HepG2 (cell line): ENCODE measurements around the gene HDAC4.

Source experiments
- CTCF ChIP-seq: sonication (generic); formaldehyde crosslinking; IDR thresholded peaks from 2 replicates; pipeline ENCODE4 v1.5.0; 2020; ENCODE audit warnings: mild to moderate bottlenecking, missing genetic modification reagents, moderate library complexity
- EP300 ChIP-seq, 3 experiments: sonication (generic) in 1 of 3; formaldehyde crosslinking in 1 of 3; IDR thresholded peaks; 2 replicates each; pipeline versions ENCODE4 v1.5.1 to v1.6.1; 2011 to 2020; ENCODE audit warnings: low read depth in 2 of 3, low read length in 2 of 3, borderline replicate concordance in 1 of 3, improper control_type of control experiment in 1 of 3, mild to moderate bottlenecking in 1 of 3, missing genetic modification reagents in 1 of 3, moderate library complexity in 1 of 3
- PITX1 ChIP-seq: sonication (generic); formaldehyde crosslinking; IDR thresholded peaks from 2 replicates; pipeline ENCODE4 v1.5.1; 2020; ENCODE audit warnings: mild to moderate bottlenecking, missing genetic modification reagents
- POLR2A ChIP-seq, 2 experiments: IDR thresholded peaks; 2 replicates each; pipeline ENCODE4 v1.6.1; 2011; ENCODE audit warnings: low read depth in 2 of 2, low read length in 2 of 2, mild to moderate bottlenecking in 1 of 2, moderate library complexity in 1 of 2; ENCODE audit not compliant: insufficient read depth in 1 of 2
- SNAPC5 ChIP-seq: sonication (generic); formaldehyde crosslinking; IDR thresholded peaks from 2 replicates; pipeline ENCODE4 v1.8.1; 2023; ENCODE audit warnings: mild to moderate bottlenecking, missing genetic modification reagents, borderline replicate concordance
- USF2 ChIP-seq, 2 experiments: sonication (generic) in 1 of 2; formaldehyde crosslinking in 1 of 2; IDR thresholded peaks; 2 replicates each; pipeline versions ENCODE4 v1.5.1 to v1.6.1; 2011 to 2020; ENCODE audit warnings: borderline replicate concordance in 1 of 2, low read depth in 1 of 2, low read length in 1 of 2, mild to moderate bottlenecking in 1 of 2, missing genetic modification reagents in 1 of 2, moderate library complexity in 1 of 2
- ZNF207 ChIP-seq: fragments of 450-650 bp; IDR thresholded peaks from 2 replicates; pipeline ENCODE4 v1.6.1; 2016; ENCODE audit warnings: antibody characterized with exemption, borderline replicate concordance
- TF ChIP-seq, protein P1 (sequence below): sonication (generic); formaldehyde crosslinking; IDR thresholded peaks from one replicate; pipeline ENCODE4 v1.5.1; 2020; ENCODE audit warnings: mild to moderate bottlenecking, missing genetic modification reagents; ENCODE audit errors: not compliant biosample characterization
- TF ChIP-seq, protein P2 (sequence below): IDR thresholded peaks from 2 replicates; pipeline ENCODE4 v1.6.1; 2016; ENCODE audit warnings: missing biosample characterization, missing genetic modification reagents, low read depth
- TF ChIP-seq, protein P3 (sequence below): IDR thresholded peaks from 2 replicates; pipeline ENCODE4 v1.6.1; 2018; ENCODE audit warnings: missing genetic modification reagents
- TF ChIP-seq, protein P4 (sequence below): sonication (generic); formaldehyde crosslinking; IDR thresholded peaks from 2 replicates; pipeline ENCODE4 v1.8.0; 2022; ENCODE audit warnings: mild to moderate bottlenecking, missing genetic modification reagents; ENCODE audit not compliant: insufficient replicate concordance

DNA sequence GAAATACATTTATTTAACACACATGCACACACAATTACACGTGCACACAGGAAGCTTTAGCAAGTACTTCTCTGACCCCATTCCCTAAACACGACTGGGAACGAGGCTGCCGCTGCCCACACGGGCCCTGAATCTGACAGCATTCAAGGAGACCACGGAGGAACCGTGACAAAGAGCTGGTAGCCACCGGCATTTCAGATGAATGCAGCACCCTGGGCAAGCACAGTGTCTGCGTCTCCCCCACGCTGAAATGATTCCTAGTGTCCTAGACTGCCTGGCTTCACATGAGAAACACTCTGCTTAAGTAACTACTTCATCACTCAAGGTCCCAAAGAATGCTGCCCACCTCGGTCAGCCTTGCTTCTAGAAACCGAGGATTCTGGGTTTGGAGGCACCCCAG is 95.0 kb downstream of the HDAC4 start:
- TF ChIP-seq EP300 (IDR thresholded peaks at IDR 0.05; ENCODE audit: low read depth in 2 of 2, low read length in 2 of 2) (no peak), EP300 (CRISPR knock-in tag; IDR thresholded peaks at IDR 0.05; ENCODE audit: borderline replicate concordance) (no peak), POLR2A (IDR thresholded peaks at IDR 0.05; ENCODE audit: insufficient read depth in 1 of 2, low read depth in 2 of 2, low read length in 2 of 2) (no peak), ZNF207 (no peak), PITX1 (CRISPR knock-in tag) (no peak), CTCF (CRISPR knock-in tag) (no peak), SNAPC5 (CRISPR knock-in tag) (no peak), USF2 (IDR thresholded peaks at IDR 0.05; ENCODE audit: low read depth, low read length) (no peak), USF2 (CRISPR knock-in tag; IDR thresholded peaks at IDR 0.05; ENCODE audit: borderline replicate concordance) (no peak)
- TF ChIP-seq, protein P1, sequence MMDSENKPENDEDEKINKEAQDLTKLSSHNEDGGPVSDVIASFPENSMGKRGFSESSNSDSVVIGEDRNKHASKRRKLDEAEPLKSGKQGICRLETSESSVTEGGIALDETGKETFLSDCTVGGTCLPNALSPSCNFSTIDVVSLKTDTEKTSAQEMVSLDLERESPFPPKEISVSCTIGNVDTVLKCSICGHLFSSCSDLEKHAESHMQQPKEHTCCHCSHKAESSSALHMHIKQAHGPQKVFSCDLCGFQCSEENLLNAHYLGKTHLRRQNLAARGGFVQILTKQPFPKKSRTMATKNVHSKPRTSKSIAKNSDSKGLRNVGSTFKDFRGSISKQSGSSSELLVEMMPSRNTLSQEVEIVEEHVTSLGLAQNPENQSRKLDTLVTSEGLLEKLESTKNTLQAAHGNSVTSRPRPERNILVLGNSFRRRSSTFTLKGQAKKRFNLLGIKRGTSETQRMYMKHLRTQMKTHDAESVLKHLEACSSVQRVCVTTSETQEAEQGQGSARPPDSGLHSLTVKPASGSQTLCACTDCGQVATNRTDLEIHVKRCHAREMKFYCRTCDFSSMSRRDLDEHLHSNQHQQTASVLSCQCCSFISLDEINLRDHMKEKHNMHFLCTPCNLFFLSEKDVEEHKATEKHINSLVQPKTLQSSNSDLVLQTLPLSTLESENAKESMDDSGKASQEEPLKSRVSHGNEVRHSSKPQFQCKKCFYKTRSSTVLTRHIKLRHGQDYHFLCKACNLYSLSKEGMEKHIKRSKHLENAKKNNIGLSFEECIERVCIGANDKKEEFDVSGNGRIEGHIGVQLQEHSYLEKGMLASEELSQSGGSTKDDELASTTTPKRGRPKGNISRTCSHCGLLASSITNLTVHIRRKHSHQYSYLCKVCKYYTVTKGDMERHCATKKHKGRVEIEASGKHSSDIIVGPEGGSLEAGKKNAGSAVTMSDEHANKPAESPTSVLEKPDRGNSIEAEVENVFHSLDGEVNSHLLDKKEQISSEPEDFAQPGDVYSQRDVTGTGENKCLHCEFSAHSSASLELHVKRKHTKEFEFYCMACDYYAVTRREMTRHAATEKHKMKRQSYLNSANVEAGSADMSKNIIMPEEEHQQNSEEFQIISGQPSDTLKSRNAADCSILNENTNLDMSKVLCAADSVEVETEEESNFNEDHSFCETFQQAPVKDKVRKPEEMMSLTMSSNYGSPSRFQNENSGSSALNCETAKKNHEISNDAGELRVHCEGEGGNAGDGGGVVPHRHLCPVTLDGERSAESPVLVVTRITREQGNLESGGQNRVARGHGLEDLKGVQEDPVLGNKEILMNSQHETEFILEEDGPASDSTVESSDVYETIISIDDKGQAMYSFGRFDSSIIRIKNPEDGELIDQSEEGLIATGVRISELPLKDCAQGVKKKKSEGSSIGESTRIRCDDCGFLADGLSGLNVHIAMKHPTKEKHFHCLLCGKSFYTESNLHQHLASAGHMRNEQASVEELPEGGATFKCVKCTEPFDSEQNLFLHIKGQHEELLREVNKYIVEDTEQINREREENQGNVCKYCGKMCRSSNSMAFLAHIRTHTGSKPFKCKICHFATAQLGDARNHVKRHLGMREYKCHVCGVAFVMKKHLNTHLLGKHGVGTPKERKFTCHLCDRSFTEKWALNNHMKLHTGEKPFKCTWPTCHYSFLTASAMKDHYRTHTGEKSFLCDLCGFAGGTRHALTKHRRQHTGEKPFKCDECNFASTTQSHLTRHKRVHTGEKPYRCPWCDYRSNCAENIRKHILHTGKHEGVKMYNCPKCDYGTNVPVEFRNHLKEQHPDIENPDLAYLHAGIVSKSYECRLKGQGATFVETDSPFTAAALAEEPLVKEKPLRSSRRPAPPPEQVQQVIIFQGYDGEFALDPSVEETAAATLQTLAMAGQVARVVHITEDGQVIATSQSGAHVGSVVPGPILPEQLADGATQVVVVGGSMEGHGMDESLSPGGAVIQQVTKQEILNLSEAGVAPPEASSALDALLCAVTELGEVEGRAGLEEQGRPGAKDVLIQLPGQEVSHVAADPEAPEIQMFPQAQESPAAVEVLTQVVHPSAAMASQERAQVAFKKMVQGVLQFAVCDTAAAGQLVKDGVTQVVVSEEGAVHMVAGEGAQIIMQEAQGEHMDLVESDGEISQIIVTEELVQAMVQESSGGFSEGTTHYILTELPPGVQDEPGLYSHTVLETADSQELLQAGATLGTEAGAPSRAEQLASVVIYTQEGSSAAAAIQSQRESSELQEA = no peak
- TF ChIP-seq, protein P2, sequence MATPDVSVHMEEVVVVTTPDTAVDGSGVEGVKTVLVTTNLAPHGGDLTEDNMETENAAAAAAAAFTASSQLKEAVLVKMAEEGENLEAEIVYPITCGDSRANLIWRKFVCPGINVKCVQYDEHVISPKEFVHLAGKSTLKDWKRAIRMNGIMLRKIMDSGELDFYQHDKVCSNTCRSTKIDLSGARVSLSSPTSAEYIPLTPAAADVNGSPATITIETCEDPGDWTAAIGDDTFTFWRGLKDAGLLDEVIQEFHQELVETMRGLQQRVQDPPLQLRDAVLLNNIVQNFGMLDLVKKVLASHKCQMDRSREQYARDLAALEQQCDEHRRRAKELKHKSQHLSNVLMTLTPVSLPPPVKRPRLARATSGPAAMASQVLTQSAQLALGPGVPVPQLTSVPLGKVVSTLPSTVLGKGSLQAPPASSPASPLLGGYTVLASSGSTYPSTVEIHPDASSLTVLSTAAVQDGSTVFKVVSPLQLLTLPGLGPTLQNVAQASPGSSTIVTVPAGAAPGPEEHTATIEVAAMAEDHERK (CRISPR knock-in tag) = no peak
- TF ChIP-seq, protein P3, sequence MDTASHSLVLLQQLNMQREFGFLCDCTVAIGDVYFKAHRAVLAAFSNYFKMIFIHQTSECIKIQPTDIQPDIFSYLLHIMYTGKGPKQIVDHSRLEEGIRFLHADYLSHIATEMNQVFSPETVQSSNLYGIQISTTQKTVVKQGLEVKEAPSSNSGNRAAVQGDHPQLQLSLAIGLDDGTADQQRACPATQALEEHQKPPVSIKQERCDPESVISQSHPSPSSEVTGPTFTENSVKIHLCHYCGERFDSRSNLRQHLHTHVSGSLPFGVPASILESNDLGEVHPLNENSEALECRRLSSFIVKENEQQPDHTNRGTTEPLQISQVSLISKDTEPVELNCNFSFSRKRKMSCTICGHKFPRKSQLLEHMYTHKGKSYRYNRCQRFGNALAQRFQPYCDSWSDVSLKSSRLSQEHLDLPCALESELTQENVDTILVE = no peak
- TF ChIP-seq, protein P4, sequence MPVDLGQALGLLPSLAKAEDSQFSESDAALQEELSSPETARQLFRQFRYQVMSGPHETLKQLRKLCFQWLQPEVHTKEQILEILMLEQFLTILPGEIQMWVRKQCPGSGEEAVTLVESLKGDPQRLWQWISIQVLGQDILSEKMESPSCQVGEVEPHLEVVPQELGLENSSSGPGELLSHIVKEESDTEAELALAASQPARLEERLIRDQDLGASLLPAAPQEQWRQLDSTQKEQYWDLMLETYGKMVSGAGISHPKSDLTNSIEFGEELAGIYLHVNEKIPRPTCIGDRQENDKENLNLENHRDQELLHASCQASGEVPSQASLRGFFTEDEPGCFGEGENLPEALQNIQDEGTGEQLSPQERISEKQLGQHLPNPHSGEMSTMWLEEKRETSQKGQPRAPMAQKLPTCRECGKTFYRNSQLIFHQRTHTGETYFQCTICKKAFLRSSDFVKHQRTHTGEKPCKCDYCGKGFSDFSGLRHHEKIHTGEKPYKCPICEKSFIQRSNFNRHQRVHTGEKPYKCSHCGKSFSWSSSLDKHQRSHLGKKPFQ (CRISPR knock-in tag) = no peak
